ENCODE measurements around the gene SAMHD1. TPM values are rescaled to one million over a fixed set of nuclear protein-coding genes. Genes with fewer than 3 reads are reported as not detected.
"Not testable (repeated sequence)": the region's sequence is repeated elsewhere in the genome, so short reads cannot be mapped to it uniquely, and the experiment has no call there.

SAMHD1 gene
- total RNA-seq, 1 experiment from 2014 or later, result 63.0 TPM

- no peak for DNase-seq
- CTCF ChIA-PET, result no interaction called here
- POLR2A ChIA-PET, result interaction anchor here (0.6 kb wide), 1 partner anchor 91 kb away, joined by 7 read pairs; no protein-coding TSS in a partner anchor
Measured at GRCh38 chr20:36932476-36933426, 18.8 kb downstream of the SAMHD1 start.

GRCh38 chr20:36932067-36932466 is 19.4 kb downstream of the SAMHD1 start:
- CTCF ChIA-PET; H3K9me3 Mint-ChIP-seq (ENCODE audit: unreplicated experiment); H3K4me1 Mint-ChIP-seq (ENCODE audit: low read depth, unreplicated experiment); H3K4me1 ChIP-seq; H3K4me3 ChIP-seq (ENCODE audit: low read depth, low read length); H3K9me3 ChIP-seq; H3K36me3 ChIP-seq (ENCODE audit: control insufficient read depth, insufficient read depth, low read length); intact Hi-C loops (cut with micrococcal nuclease; ENCODE audit: unreplicated experiment); H3K27ac Mint-ChIP-seq (ENCODE audit: unreplicated experiment); H3K4me3 Mint-ChIP-seq (ENCODE audit: unreplicated experiment); BruUV-seq (replicated peaks); H3K27me3 ChIP-seq (replicated peaks; ENCODE audit: control insufficient read depth, insufficient read depth, low read length); DNase-seq; H3K27me3 Mint-ChIP-seq (ENCODE audit: insufficient read depth, unreplicated experiment): not testable (repeated sequence)
- POLR2A ChIA-PET, result interaction anchor here (0.6 kb wide), 1 partner anchor 90 kb away, joined by 7 read pairs; no protein-coding TSS in a partner anchor
- peaks cover 33% of the 10 kb centered on the region for H3K36me3 Mint-ChIP-seq (ENCODE audit: insufficient read depth, unreplicated experiment)

More at GRCh38 chr20:36932476-36933426, 18.8 kb downstream of the SAMHD1 start:
- TF ChIP-seq CTCF (IDR thresholded peaks at IDR 0.05; ENCODE audit: insufficient read depth in 1 of 2, low read depth in 1 of 2, low read length in 1 of 2, severe bottlenecking in 1 of 2, unreplicated experiment in 1 of 2), result no peak
- Mint-ChIP-seq H3K27me3 (ENCODE audit: insufficient read depth, unreplicated experiment) (no peaks in the 10 kb centered on the region), H3K9me3 (ENCODE audit: unreplicated experiment) (no peaks in the 10 kb centered on the region), H3K27ac (ENCODE audit: unreplicated experiment) (no peak overlapping the region), H3K36me3 (ENCODE audit: insufficient read depth, unreplicated experiment) (peaks cover 32% of the 10 kb centered on the region), H3K4me1 (ENCODE audit: low read depth, unreplicated experiment) (no peaks in the 10 kb centered on the region), H3K4me3 (ENCODE audit: unreplicated experiment) (no peak overlapping the region)
- no TSS peak for BruUV-seq (replicated peaks)
- no peak overlapping the region for H3K4me3 ChIP-seq (ENCODE audit: low read depth, low read length)
- no peaks in the 10 kb centered on the region for H3K4me1 ChIP-seq
- intact Hi-C loops (cut with micrococcal nuclease; ENCODE audit: unreplicated experiment), result no loop called here
- no peaks in the 10 kb centered on the region for H3K27me3 ChIP-seq (replicated peaks; ENCODE audit: control insufficient read depth, insufficient read depth, low read length)
- H3K36me3 ChIP-seq (ENCODE audit: control insufficient read depth, insufficient read depth, low read length), result no peaks in the 10 kb centered on the region
- no peaks in the 10 kb centered on the region for H3K9me3 ChIP-seq

GRCh38 chr20:36929691-36930090 is 21.8 kb downstream of the SAMHD1 start:
- Mint-ChIP-seq H3K27me3 (ENCODE audit: insufficient read depth, unreplicated experiment) (no peaks in the 10 kb centered on the region), H3K4me1 (ENCODE audit: low read depth, unreplicated experiment) (peaks cover 6% of the 10 kb centered on the region), H3K27ac (ENCODE audit: unreplicated experiment) (no peak overlapping the region), H3K36me3 (ENCODE audit: insufficient read depth, unreplicated experiment) (peaks cover 28% of the 10 kb centered on the region), H3K4me3 (ENCODE audit: unreplicated experiment) (no peak overlapping the region), H3K9me3 (ENCODE audit: unreplicated experiment) (no peaks in the 10 kb centered on the region)
- Histone ChIP-seq H3K36me3 (ENCODE audit: control insufficient read depth, insufficient read depth, low read length) (no peaks in the 10 kb centered on the region), H3K4me3 (ENCODE audit: low read depth, low read length) (no peak overlapping the region), H3K27me3 (replicated peaks; ENCODE audit: control insufficient read depth, insufficient read depth, low read length) (no peaks in the 10 kb centered on the region), H3K4me1 (peaks cover 1% of the 10 kb centered on the region), H3K9me3 (no peaks in the 10 kb centered on the region)
- POLR2A ChIA-PET, result no interaction called here
- CTCF ChIA-PET, result interaction anchor here (0.6 to 0.7 kb wide), 2 partner anchors 383 to 1310 kb away, joined by 4 read pairs; no protein-coding TSS in a partner anchor
- no peak for DNase-seq
- intact Hi-C loops (cut with micrococcal nuclease; ENCODE audit: unreplicated experiment), result no loop called here
- TF ChIP-seq CTCF (IDR thresholded peaks at IDR 0.05; ENCODE audit: insufficient read depth in 1 of 2, low read depth in 1 of 2, low read length in 1 of 2, severe bottlenecking in 1 of 2, unreplicated experiment in 1 of 2), result no peak
- no TSS peak for BruUV-seq (replicated peaks)

Measured in Caco-2 (cell line).